A673 (cell line): ENCODE data around the gene NPW.

Experiments used
- EZH2 ChIP-seq: fragments of 200-600 bp; sonication (generic); IDR thresholded peaks from 2 replicates; pipeline ENCODE4 v1.6.1; 2017; ENCODE audit warnings: borderline replicate concordance, low read depth, mild to moderate bottlenecking, mixed read lengths, antibody characterized with exemption, low read length; ENCODE audit not compliant: poor library complexity, severe bottlenecking
- TF ChIP-seq, protein P1 (sequence below): fragments of 300-800, 200-600 bp; sonication (generic); conservative IDR thresholded peaks from 2 replicates; pipeline ENCODE4 v1.5.1; 2017; ENCODE audit warnings: low read depth, mild to moderate bottlenecking, antibody characterized with exemption, low read length, moderate library complexity, mixed read lengths

DNA sequence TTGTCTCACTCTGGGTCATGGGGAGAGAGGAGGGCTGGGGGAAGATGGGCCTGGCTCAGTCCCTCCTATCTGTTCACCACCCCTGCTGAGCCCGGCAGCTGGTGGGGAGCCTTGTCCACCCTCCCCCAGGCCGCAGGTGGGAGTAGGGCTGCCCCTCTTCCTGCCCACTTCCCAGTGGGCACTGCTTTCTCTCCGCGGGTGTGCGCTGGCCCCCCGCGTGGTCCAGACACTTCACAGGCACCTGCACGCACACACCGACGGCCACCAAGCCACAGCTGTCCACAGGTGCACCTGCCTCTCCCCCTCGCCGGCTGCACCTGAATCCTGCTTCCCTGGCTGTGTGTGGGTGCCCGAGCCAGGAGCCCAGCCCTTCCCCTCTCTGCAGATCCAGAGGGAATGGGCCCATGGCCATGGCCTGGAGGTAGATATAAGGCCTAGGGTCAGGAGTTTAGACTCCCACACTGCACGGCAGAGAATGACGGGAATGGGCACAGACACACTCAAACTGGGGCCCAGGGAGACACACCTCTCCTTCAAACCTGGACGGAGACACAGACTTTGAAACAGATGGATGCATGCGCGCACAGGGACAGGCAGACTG, 9.1 kb downstream of the NPW start:
- TF ChIP-seq, protein P1, sequence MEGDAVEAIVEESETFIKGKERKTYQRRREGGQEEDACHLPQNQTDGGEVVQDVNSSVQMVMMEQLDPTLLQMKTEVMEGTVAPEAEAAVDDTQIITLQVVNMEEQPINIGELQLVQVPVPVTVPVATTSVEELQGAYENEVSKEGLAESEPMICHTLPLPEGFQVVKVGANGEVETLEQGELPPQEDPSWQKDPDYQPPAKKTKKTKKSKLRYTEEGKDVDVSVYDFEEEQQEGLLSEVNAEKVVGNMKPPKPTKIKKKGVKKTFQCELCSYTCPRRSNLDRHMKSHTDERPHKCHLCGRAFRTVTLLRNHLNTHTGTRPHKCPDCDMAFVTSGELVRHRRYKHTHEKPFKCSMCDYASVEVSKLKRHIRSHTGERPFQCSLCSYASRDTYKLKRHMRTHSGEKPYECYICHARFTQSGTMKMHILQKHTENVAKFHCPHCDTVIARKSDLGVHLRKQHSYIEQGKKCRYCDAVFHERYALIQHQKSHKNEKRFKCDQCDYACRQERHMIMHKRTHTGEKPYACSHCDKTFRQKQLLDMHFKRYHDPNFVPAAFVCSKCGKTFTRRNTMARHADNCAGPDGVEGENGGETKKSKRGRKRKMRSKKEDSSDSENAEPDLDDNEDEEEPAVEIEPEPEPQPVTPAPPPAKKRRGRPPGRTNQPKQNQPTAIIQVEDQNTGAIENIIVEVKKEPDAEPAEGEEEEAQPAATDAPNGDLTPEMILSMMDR, result no peak
- TF ChIP-seq EZH2, result no peak
